PFSK-1 (cell line): ENCODE measurements around the gene F10.

Experiments
- FOXP2 ChIP-seq: optimal IDR thresholded peaks from 2 replicates; pipeline ENCODE3; 2011; ENCODE audit warnings: borderline replicate concordance, control low read depth, inconsistent platforms; ENCODE audit not compliant: insufficient read depth; ENCODE audit errors: extremely low read length, extremely low read depth
- POLR2AphosphoS5 ChIP-seq: IDR thresholded peaks from 2 replicates; pipeline ENCODE4 v1.6.1; 2012; ENCODE audit warnings: low read depth, mild to moderate bottlenecking, control low read depth, low read length, moderate library complexity
- SIN3A ChIP-seq: IDR thresholded peaks from 2 replicates; pipeline ENCODE4 v1.6.1; 2012; ENCODE audit warnings: mild to moderate bottlenecking, low read length, moderate library complexity, borderline replicate concordance; ENCODE audit not compliant: insufficient read depth
- TAF1 ChIP-seq: IDR thresholded peaks from 2 replicates; pipeline ENCODE4 v1.6.1; 2012; ENCODE audit warnings: low read length, control low read depth, borderline replicate concordance; ENCODE audit not compliant: insufficient read depth
- TF ChIP-seq, protein P1 (sequence below), 2 experiments: IDR thresholded peaks; 2 replicates each; pipeline versions ENCODE4 v1.6.1 to v1.8.0; 2011 to 2012; ENCODE audit warnings: low read depth in 2 of 2, low read length in 2 of 2, control low read depth in 1 of 2, inconsistent platforms in 1 of 2, mild to moderate bottlenecking in 1 of 2, moderate library complexity in 1 of 2; ENCODE audit not compliant: insufficient read depth in 1 of 2

The F10 gene

GRCh38 chr13:113160983-113161382 lies 38.4 kb downstream of the F10 start:
- TF ChIP-seq POLR2AphosphoS5 (no peak), FOXP2 (no peak), SIN3A (no peak), TAF1 (no peak)
- TF ChIP-seq, protein P1, sequence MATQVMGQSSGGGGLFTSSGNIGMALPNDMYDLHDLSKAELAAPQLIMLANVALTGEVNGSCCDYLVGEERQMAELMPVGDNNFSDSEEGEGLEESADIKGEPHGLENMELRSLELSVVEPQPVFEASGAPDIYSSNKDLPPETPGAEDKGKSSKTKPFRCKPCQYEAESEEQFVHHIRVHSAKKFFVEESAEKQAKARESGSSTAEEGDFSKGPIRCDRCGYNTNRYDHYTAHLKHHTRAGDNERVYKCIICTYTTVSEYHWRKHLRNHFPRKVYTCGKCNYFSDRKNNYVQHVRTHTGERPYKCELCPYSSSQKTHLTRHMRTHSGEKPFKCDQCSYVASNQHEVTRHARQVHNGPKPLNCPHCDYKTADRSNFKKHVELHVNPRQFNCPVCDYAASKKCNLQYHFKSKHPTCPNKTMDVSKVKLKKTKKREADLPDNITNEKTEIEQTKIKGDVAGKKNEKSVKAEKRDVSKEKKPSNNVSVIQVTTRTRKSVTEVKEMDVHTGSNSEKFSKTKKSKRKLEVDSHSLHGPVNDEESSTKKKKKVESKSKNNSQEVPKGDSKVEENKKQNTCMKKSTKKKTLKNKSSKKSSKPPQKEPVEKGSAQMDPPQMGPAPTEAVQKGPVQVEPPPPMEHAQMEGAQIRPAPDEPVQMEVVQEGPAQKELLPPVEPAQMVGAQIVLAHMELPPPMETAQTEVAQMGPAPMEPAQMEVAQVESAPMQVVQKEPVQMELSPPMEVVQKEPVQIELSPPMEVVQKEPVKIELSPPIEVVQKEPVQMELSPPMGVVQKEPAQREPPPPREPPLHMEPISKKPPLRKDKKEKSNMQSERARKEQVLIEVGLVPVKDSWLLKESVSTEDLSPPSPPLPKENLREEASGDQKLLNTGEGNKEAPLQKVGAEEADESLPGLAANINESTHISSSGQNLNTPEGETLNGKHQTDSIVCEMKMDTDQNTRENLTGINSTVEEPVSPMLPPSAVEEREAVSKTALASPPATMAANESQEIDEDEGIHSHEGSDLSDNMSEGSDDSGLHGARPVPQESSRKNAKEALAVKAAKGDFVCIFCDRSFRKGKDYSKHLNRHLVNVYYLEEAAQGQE (IDR thresholded peaks at IDR 0.05; ENCODE audit: insufficient read depth in 1 of 2, low read depth in 2 of 2, low read length in 2 of 2), result no peak

- no peak for TF ChIP-seq FOXP2
- no peak for TF ChIP-seq SIN3A
- TF ChIP-seq, protein P1 (IDR thresholded peaks at IDR 0.05; ENCODE audit: insufficient read depth in 1 of 2, low read depth in 2 of 2, low read length in 2 of 2), result no peak
- no peak for TF ChIP-seq POLR2AphosphoS5
- no peak for TF ChIP-seq TAF1
Measured at GRCh38 chr13:113161433-113161832, 38.8 kb downstream of the F10 start.

DNA sequence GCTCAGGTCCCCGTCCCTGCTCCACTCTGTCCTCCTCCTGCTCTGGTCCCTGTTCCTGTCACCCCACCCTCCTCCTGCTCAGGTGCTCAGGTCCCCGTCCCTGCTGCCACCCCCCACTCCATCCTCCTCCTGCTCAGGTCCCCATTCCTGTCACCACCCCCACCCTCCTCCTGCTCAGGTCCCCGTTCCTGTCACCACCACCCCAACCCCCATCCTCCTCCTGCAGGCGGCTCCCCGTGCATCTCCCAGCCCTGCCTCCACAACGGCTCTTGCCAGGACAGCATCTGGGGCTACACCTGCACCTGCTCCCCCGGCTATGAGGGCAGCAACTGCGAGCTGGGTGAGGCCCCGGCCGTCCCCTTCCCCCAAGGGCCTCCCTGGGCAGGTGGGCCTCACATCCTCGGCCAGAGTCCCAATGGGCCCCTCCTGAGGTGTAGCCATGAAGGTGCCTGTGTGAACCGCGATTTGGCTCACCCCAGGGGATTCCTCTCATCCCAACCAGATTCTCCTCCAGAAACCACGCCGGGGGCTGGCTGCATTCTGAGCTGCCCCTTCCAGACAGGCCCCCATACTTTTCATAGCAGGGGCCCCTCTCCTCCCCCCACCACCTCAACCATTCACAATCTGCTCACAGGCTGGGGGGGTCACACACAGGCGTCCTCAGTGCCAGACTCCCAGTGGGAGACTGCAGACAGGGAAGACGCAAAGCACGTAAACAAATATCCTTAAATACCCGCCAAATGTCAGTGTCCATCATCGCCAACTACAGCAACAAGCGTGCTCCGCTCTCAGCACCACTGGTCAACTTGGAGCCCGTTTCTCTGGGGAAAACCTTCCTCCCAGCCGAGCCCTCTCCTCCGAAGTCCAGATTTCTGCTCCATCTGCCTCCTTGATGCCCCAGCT lies 40.4 kb downstream of the F10 start:
- TF ChIP-seq POLR2AphosphoS5, result no peak
- TF ChIP-seq, protein P1 (IDR thresholded peaks at IDR 0.05; ENCODE audit: insufficient read depth in 1 of 2, low read depth in 2 of 2, low read length in 2 of 2), result no peak

- TF ChIP-seq POLR2AphosphoS5 (no peak), TAF1 (no peak), SIN3A (no peak), FOXP2 (no peak)
- TF ChIP-seq, protein P1 (IDR thresholded peaks at IDR 0.05; ENCODE audit: insufficient read depth in 1 of 2, low read depth in 2 of 2, low read length in 2 of 2), result no peak
Measured at GRCh38 chr13:113164492-113164891, 41.9 kb downstream of the F10 start.

DNA sequence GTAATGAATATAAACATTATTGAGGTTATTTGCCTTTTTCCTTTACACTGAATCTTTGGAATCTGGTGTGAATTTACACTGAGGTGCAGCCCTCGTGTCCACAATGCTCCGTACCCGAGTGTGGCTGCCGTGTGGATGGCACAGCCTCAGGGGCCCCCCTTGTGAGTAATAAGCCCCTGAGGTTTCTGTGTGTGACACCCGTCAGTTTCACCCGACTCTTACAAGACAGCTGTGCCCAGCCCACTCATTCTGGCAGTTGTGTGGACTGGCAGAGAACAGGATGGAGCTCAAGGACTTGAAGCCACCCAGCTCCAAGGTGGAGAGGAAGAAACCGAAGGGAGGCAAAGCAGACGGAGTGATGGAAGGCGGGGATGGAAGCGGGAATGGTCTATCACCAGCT lies 43.7 kb downstream of the F10 start:
- TF ChIP-seq TAF1 (no peak), POLR2AphosphoS5 (no peak), FOXP2 (no peak), SIN3A (no peak)
- TF ChIP-seq, protein P1 (IDR thresholded peaks at IDR 0.05; ENCODE audit: insufficient read depth in 1 of 2, low read depth in 2 of 2, low read length in 2 of 2), result no peak
